Activated naive CD4-positive, alpha-beta T cell treated with anti-CD3 and anti-CD28 coated beads, Interleukin-2, amount 10 ng/mL, durations not matched to agents 7 days and 5 days (primary cell): ENCODE data around the gene GRIN2C.
A peak's percentile ranks its signal among the peaks of the same experiment; 100 is the strongest.
"Not testable (repeated sequence)": the region's sequence is repeated elsewhere in the genome, so short reads cannot be mapped to it uniquely, and the experiment has no call there.

ENCODE experiments used
- CTCF ChIA-PET: fragments of 350-600 bp; sonication (Branson Sonifier 250); formaldehyde crosslinking; loops from one replicate; lab custom pipeline; 2021; ENCODE audit warnings: antibody characterized with exemption; lab: Charles Lee
- DNase-seq: peaks from one replicate; pipeline ENCODE4 v3.0.0-alpha.2; 2020
- H3K27ac Mint-ChIP-seq: one replicate; pipeline ENCODE4 v1.8.0; 2021; ENCODE audit warnings: mild to moderate bottlenecking, moderate library complexity, mixed read lengths
- H3K27me3 Mint-ChIP-seq: one replicate; pipeline ENCODE4 v1.8.0; 2021; ENCODE audit warnings: mild to moderate bottlenecking, mixed read lengths
- H3K36me3 Mint-ChIP-seq: one replicate; pipeline ENCODE4 v1.8.0; 2021; ENCODE audit warnings: mixed read lengths
- H3K4me1 Mint-ChIP-seq: one replicate; pipeline ENCODE4 v1.8.0; 2021; ENCODE audit warnings: mixed read lengths
- H3K4me3 Mint-ChIP-seq: one replicate; pipeline ENCODE4 v1.8.0; 2021; ENCODE audit warnings: mild to moderate bottlenecking, moderate library complexity, mixed read lengths
- H3K9me3 Mint-ChIP-seq: one replicate; pipeline ENCODE4 v1.8.0; 2021; ENCODE audit warnings: mixed read lengths

The GRIN2C gene

GRCh38 chr17:74873874-74874614, 14.4 kb upstream of the GRIN2C start:
- H3K27ac Mint-ChIP-seq, result peak overlapping the region; percentile 94
- no peaks in the 10 kb centered on the region for H3K9me3 Mint-ChIP-seq
- peak overlapping the region; percentile 79 for H3K4me3 Mint-ChIP-seq
- CTCF ChIA-PET, result interaction anchor here (1.3 to 5.4 kb wide), 6 partner anchors 9 to 87 kb away, joined by 3 to 26 read pairs (median 4); partner anchors contain the start of gene GRIN2C
- H3K4me1 Mint-ChIP-seq, result peaks cover 46% of the 10 kb centered on the region
- H3K27me3 Mint-ChIP-seq, result peaks cover 13% of the 10 kb centered on the region
- peaks cover 5% of the 10 kb centered on the region for H3K36me3 Mint-ChIP-seq
- no peak for DNase-seq

DNA sequence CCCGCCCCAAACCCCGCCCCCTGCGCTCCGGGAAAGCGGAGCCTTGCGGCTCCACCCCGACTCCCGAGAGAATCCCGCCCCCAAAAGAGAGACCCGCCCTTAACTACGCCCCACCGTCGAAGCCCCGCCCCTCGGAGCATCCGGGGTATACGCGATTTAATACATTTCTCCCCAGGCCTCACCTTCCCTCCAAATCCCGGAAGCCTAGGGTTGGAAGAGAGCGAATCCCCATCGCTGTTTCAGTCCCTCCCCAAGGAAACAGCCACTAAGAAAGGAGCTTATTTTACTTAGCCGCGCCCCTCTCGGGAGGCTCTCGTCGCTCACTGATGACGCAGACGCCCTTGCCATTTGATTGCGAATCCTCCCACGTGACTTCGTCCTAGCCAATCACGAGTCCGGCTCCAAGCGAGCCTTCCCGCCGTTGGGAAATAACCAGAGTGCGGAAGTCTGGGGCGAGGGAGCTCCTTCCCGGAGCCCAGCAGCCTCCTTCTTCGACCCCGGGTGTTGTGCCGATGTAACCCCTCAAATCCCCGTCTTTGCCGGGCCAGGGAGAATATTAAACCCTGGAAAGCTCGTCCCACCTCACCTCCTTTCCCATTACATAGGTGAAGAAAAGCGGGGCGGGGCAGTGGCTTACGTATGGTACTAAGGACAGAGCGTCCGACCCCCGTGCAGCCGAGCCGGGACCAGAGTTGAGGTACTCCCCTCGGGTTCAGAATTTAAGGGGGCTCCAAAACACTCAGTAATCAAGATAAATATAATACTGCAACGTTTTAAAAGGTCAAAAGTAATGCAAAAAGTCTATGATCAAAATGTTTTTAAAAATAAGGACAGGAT, 13.6 kb upstream of the GRIN2C start:
- DNase-seq, result peak; percentile 100
- Mint-ChIP-seq H3K4me1 (peaks cover 46% of the 10 kb centered on the region), H3K36me3 (peaks cover 5% of the 10 kb centered on the region), H3K4me3 (peak overlapping the region; percentile 79), H3K27ac (peak overlapping the region; percentile 94), H3K27me3 (peaks cover 5% of the 10 kb centered on the region), H3K9me3 (no peaks in the 10 kb centered on the region)
- CTCF ChIA-PET, result interaction anchor here (1.3 to 5.4 kb wide), 6 partner anchors 8 to 102 kb away, joined by 3 to 26 read pairs (median 4); partner anchors contain the start of gene GRIN2C

- Mint-ChIP-seq H3K27ac (peak within 1 kb of the TSS; percentile 94), H3K4me3 (peak within 1 kb of the TSS; percentile 79), H3K27me3 (peaks cover 4% of the 10 kb centered on the region), H3K36me3 (peaks cover 5% of the 10 kb centered on the region), H3K4me1 (peaks cover 46% of the 10 kb centered on the region), H3K9me3 (no peaks in the 10 kb centered on the region)
- CTCF ChIA-PET, result interaction anchor here (1.3 to 5.4 kb wide), 5 partner anchors 8 to 101 kb away, joined by 4 to 26 read pairs (median 5); partner anchors contain the start of gene GRIN2C
- no peak for DNase-seq
These were observed 12.8 kb upstream of the GRIN2C start, which contains the start of gene FDXR for GRCh38 chr17:74872313-74873036. FDXR (minus strand) TSS chr17:74872994; CDS start chr17:74872944, 50 bp downstream.

- CTCF ChIA-PET, result interaction anchor here (1.9 to 5.4 kb wide), 4 partner anchors 9 to 100 kb away, joined by 4 to 26 read pairs (median 15); partner anchors contain the start of gene GRIN2C
- H3K9me3 Mint-ChIP-seq, result no peaks in the 10 kb centered on the region
These were observed 11.8 kb upstream of the GRIN2C start for GRCh38 chr17:74871356-74872076.

GRCh38 chr17:74870512-74870911, 10.8 kb upstream of the GRIN2C start:
- DNase-seq, result no peak
- Mint-ChIP-seq H3K27ac (no peak overlapping the region), H3K36me3 (peaks cover 5% of the 10 kb centered on the region), H3K4me1 (peaks cover 46% of the 10 kb centered on the region), H3K9me3 (no peaks in the 10 kb centered on the region), H3K27me3 (no peaks in the 10 kb centered on the region), H3K4me3 (no peak overlapping the region)
- CTCF ChIA-PET, result interaction anchor here (3.8 to 5.4 kb wide), 2 partner anchors 8 to 79 kb away, joined by 25 to 26 read pairs; no protein-coding TSS in a partner anchor

More at GRCh38 chr17:74871356-74872076, 11.8 kb upstream of the GRIN2C start:
- Mint-ChIP-seq H3K4me3 (peak overlapping the region; percentile 79), H3K36me3 (peaks cover 5% of the 10 kb centered on the region), H3K4me1 (peaks cover 48% of the 10 kb centered on the region), H3K27me3 (no peaks in the 10 kb centered on the region), H3K27ac (no peak overlapping the region)
- DNase-seq, result no peak

GRCh38 chr17:74870028-74870427, 10.3 kb upstream of the GRIN2C start:
- not testable (repeated sequence) for H3K27ac Mint-ChIP-seq, DNase-seq
- CTCF ChIA-PET, result interaction anchor here (3.8 to 5.4 kb wide), 2 partner anchors 8 to 79 kb away, joined by 25 to 26 read pairs; no protein-coding TSS in a partner anchor

GRCh38 chr17:74868908-74869255, 9.2 kb upstream of the GRIN2C start:
- peaks cover 38% of the 10 kb centered on the region for H3K4me1 Mint-ChIP-seq
- H3K36me3 Mint-ChIP-seq, result peaks cover 12% of the 10 kb centered on the region
- no peak for DNase-seq
- H3K27ac Mint-ChIP-seq, result no peak overlapping the region
- H3K4me3 Mint-ChIP-seq, result no peak overlapping the region
- CTCF ChIA-PET, result interaction anchor here (0.6 to 5.4 kb wide), 3 partner anchors 8 to 78 kb away, joined by 3 to 26 read pairs (median 4); no protein-coding TSS in a partner anchor
- no peaks in the 10 kb centered on the region for H3K9me3 Mint-ChIP-seq
- H3K27me3 Mint-ChIP-seq, result peaks cover 3% of the 10 kb centered on the region

More at GRCh38 chr17:74870028-74870427, 10.3 kb upstream of the GRIN2C start:
- not testable (repeated sequence) for H3K9me3 Mint-ChIP-seq, H3K4me3 Mint-ChIP-seq, H3K36me3 Mint-ChIP-seq, H3K27me3 Mint-ChIP-seq
- H3K4me1 Mint-ChIP-seq, result peaks cover 44% of the 10 kb centered on the region

GRCh38 chr17:74868251-74868907, 8.7 kb upstream of the GRIN2C start:
- no peak overlapping the region for H3K27ac Mint-ChIP-seq
- DNase-seq, result no peak

DNA sequence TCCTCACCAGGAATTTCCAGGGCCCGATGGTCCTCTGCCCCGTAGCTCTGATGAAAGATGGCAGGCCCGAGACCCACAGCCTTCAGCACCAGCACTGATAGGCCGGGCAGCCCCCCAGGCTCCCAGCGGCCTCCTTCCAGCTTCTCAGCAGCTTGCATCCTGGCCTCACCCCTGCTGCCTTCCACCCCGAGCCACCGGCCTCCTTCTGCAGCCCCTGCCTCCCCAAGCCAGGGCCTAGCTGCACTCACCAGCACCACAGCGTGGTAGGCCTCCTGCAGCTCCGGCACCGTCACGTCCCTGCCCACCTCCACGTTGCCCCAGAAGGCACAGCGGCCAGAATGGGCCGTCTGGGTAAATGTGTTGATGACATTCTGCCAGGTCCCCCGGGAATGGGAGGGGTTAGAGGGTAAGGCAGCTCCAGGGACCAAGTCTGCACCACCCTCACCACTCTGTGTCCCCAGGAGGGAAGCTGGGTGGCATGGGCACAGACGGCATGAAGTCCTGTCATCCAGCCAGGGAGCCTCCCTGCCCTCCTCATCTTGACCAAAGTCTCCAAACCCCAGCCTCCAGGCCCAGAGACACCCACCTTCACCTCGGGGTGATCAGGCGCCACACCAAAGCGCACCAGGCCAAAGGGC, 6.6 kb upstream of the GRIN2C start:
- peaks cover 29% of the 10 kb centered on the region for H3K27me3 Mint-ChIP-seq
- peaks cover 21% of the 10 kb centered on the region for H3K36me3 Mint-ChIP-seq
- no peaks in the 10 kb centered on the region for H3K9me3 Mint-ChIP-seq
- H3K27ac Mint-ChIP-seq, result no peak overlapping the region
- no peak overlapping the region for H3K4me3 Mint-ChIP-seq
- no peak for DNase-seq
- CTCF ChIA-PET, result interaction anchor here (0.9 to 13.6 kb wide), 8 partner anchors 12 to 209 kb away, joined by 3 to 184 read pairs (median 6); partner anchors contain the start of gene RAB37
- peaks cover 24% of the 10 kb centered on the region for H3K4me1 Mint-ChIP-seq

More at GRCh38 chr17:74868251-74868907, 8.7 kb upstream of the GRIN2C start:
- Mint-ChIP-seq H3K27me3 (peaks cover 8% of the 10 kb centered on the region), H3K4me3 (no peak overlapping the region), H3K4me1 (peaks cover 35% of the 10 kb centered on the region), H3K9me3 (no peaks in the 10 kb centered on the region), H3K36me3 (peaks cover 17% of the 10 kb centered on the region)
- CTCF ChIA-PET, result interaction anchor here (0.6 to 13.6 kb wide), 5 partner anchors 9 to 123 kb away, joined by 3 to 184 read pairs (median 24); no protein-coding TSS in a partner anchor

DNA sequence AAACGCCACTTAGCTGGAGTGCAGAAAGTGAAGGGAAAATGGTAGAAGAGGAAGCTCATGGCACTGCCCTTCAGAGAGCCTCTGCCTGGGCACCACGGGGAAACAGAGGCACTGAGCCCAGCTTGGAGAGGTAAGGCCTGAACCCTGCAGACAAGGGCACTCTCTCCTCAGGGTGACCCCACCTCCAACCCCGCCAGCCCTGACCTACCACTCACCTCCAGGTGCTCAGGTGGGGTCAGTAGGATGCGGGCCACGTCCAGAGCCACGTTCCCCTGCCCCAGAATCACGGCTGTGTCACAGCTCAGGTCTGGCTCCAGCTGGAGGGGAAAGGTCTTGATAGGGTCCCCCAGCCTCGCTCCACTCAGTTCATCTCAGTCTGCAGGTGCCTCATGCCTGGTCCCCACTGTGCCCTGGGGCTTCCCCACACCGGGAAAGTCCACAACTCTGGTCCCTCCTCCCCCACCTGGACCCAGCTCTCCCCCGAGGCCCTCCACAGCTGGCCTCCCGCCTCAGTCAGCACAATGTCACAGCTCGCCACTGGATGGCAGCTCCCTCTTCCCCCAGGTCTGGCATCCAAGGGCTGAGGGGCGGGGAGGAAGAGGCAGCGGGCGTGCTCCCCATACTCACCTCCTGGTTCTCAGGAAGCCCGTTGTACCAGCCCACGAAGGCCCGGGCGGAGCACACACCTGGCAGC, 6.0 kb upstream of the GRIN2C start:
- Mint-ChIP-seq H3K4me3 (no peak overlapping the region), H3K27me3 (peaks cover 36% of the 10 kb centered on the region), H3K9me3 (no peaks in the 10 kb centered on the region), H3K36me3 (peaks cover 21% of the 10 kb centered on the region), H3K4me1 (peaks cover 20% of the 10 kb centered on the region), H3K27ac (no peak overlapping the region)
- CTCF ChIA-PET, result interaction anchor here (1.0 to 13.6 kb wide), 16 partner anchors 8 to 208 kb away, joined by 3 to 184 read pairs (median 5); partner anchors contain the start of genes FDXR and RAB37
- DNase-seq, result no peak

DNA sequence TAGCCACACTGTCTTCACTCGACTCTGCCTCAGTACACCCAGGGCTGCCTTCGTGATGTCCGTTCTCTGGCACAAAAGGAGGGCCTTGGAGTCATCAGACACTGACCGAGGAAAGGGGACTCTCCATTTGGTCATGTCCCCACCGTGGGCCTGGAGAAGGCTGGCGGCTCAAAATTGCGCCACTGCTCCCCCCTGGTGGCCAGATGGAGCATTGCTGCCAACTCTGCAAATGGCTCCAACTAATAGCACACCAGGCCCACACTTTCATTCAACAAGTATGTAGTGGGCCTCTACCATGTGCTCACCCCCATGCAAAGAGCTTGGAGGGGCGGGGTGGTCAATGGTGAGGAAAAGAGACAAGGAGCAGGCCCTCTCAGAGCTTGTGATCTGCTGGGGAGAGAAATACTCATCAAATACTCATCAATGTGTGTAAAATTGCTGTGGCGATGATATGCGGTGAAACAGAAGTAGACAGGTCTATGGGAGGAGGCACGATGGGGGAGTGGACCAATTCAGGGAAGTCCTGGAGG, 5.2 kb upstream of the GRIN2C start:
- H3K4me3 Mint-ChIP-seq, result no peak overlapping the region
- H3K27me3 Mint-ChIP-seq, result peaks cover 43% of the 10 kb centered on the region

More for the DNA sequence above, 5.2 kb upstream of the GRIN2C start:
- CTCF ChIA-PET, result interaction anchor here (1.0 to 13.6 kb wide), 16 partner anchors 8 to 207 kb away, joined by 3 to 184 read pairs (median 5); partner anchors contain the start of genes FDXR and RAB37
- Mint-ChIP-seq H3K27ac (no peak overlapping the region), H3K4me1 (peaks cover 23% of the 10 kb centered on the region), H3K36me3 (peaks cover 19% of the 10 kb centered on the region), H3K9me3 (no peaks in the 10 kb centered on the region)
- peak; percentile 80 for DNase-seq
